ENCODE results near the gene B4GALT6. TPM values are rescaled to one million over a fixed set of nuclear protein-coding genes. Genes with fewer than 3 reads are reported as not detected.

The B4GALT6 gene
- total RNA-seq, 1 donor, result 6.3 TPM

GRCh38 chr18:31721601-31722000 lies 37.2 kb upstream of the B4GALT6 start:
- TF ChIP-seq CTCF (IDR thresholded peaks at IDR 0.05; ENCODE audit: insufficient read depth, low read length), result no peak
- DNase-seq (ENCODE audit: low read depth), result peak; percentile 60
- H3K4me3 ChIP-seq (ENCODE audit: low read depth, low read length), result no peak overlapping the region

- no peak for TF ChIP-seq CTCF (IDR thresholded peaks at IDR 0.05; ENCODE audit: insufficient read depth, low read length)
- peak; percentile 10 for DNase-seq (ENCODE audit: low read depth)
- H3K4me3 ChIP-seq (ENCODE audit: low read depth, low read length), result no peak overlapping the region
Observed at GRCh38 chr18:31720867-31721266, 36.5 kb upstream of the B4GALT6 start.

DNA sequence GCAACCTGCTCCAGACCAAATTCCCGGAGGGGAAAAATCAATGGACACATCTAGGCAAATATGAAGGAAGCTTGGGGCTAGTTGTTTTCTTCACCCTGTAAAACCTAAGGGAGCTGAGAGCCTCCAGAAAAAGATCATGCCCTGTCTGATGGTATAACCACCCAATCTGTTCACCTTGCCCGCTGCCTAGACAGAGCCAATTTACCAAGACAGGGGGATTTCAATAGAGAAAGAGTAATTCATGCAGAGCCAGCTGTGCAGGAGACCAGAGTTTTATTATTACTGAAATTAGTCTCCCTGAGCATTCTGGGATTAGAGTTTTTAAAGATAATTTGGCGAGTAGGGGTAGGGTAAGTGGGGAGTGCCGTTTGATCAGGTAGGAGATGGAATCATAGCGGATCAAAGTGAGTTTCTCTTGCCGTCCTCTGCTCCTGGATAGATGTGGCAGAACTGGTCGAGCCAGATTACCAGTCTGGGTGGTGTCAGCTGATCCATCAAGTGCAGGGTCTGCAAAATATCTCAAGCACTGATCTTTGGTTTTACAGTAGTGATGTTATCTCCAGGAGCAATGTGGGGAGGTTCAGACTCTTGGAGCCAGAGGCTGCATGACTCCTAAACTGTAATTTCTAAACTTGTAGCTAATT lies 35.1 kb upstream of the B4GALT6 start:
- DNase-seq (ENCODE audit: low read depth), result no peak
- TF ChIP-seq CTCF (IDR thresholded peaks at IDR 0.05; ENCODE audit: insufficient read depth, low read length), result no peak
- H3K4me3 ChIP-seq (ENCODE audit: low read depth, low read length), result no peak overlapping the region

DNA sequence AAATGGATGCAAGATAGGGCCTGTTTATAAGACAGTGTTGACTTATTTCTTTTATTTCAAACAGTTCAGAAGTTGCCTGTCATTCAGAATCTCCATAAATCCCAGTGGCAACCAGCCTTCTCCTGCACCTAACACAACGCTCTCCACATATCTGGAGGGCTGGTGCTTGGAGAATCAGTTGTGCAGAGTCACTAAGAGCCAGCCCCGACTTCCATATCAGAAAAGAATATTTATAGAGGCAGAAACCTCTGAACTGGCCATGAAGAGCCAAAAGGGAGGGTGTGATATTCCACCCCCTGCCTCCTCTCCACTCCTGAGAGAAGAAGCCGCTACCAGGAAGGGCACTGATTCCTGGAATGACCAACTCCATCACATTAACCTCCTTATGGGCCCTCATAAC lies 34.0 kb upstream of the B4GALT6 start:
- no peak for TF ChIP-seq CTCF (IDR thresholded peaks at IDR 0.05; ENCODE audit: insufficient read depth, low read length)
- H3K4me3 ChIP-seq (ENCODE audit: low read depth, low read length), result no peak overlapping the region
- no peak for DNase-seq (ENCODE audit: low read depth)

DNA sequence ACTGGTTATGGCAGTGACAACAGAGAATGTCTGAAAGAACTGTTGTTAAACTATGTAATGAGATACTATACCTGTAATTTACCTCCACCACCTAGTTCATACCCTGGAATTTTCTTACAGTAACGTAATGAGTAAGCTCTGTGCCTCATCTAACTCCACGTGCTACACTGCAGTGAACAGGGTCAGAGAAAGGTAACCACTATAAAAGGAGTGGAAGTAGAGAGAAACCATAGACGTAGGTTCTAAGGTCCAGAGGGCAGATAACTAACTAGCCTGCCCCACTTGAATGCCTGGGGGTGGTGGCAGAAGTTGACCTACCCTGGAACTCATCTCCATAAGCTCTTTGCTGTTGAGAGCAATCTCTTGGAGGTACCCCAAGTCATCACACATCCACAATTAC lies 32.0 kb upstream of the B4GALT6 start:
- no peak overlapping the region for H3K4me3 ChIP-seq (ENCODE audit: low read depth, low read length)
- no peak for TF ChIP-seq CTCF (IDR thresholded peaks at IDR 0.05; ENCODE audit: insufficient read depth, low read length)
- DNase-seq (ENCODE audit: low read depth), result no peak

DNA sequence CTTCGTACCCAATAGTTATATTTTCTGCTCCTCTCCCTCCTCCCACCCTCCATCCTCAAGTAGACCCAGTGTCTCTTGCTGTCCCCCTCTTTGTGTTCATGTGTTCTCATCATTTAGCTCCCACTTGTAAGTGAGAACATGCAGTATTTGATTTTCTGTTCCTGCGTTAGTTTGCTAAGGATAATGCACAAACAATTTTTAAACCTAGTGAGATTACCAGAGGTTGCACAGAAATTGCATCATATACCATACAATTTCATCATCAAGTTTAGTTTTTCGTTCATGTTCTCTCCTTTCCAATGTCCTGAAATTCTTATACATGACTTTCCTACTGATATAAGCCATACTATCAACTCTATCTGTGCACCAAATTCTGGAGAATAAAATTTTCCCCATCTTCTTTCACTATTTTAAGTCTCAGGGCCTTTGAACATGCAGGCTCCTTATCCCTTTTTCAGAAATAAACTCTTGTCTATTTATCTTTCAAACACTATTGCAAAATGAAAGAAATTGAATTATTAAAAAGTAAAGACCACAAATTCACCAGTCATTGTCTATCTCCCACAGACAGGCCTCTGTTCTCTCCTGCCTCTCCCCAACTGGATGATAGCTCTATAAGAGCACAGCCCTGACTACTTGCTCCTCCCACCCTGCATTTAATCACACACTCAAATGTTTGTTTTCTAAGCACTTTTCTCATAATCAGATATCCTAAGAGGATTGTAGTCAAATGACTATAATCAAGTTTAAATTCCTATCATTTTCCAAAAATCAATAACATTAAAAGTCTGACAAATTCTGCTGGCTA lies 27.2 kb upstream of the B4GALT6 start:
- DNase-seq (ENCODE audit: low read depth), result peak; percentile 20
- TF ChIP-seq CTCF (IDR thresholded peaks at IDR 0.05; ENCODE audit: insufficient read depth, low read length), result no peak
- H3K4me3 ChIP-seq (ENCODE audit: low read depth, low read length), result no peak overlapping the region
